Measurements from ENCODE around the gene UBA7. TPM values are rescaled to one million over a fixed set of nuclear protein-coding genes. Genes with fewer than 3 reads are reported as not detected.

Gene UBA7
- total RNA-seq, 4 donors from 2014 or later = 3.5 to 16.1 (median 5.1) TPM

GRCh38 chr3:49794926-49795905 lies 18.5 kb downstream of the UBA7 start:
- intact Hi-C loops (cut with DNase I; ENCODE audit: low total_unique reads) = no loop called here
- Histone ChIP-seq H3K4me1 (no peaks in the 10 kb centered on the region), H3K27me3 (no peaks in the 10 kb centered on the region), H3K4me3 (no peak overlapping the region), H3K27ac (no peak overlapping the region), H3K36me3 (no peaks in the 10 kb centered on the region), H3K9me3 (no peaks in the 10 kb centered on the region)
- DNase-seq = no peak
- ATAC-seq = no peak
- no peak for TF ChIP-seq POLR2A (IDR thresholded peaks at IDR 0.05)
- no peak for TF ChIP-seq CTCF (IDR thresholded peaks at IDR 0.05 in 4 of 5, conservative IDR thresholded peaks at IDR 0.05 in 1 of 5)
- in situ Hi-C loops (cut with MboI; ENCODE audit: low sequenced_read_pairs in 4 of 4) = loop anchor here in 1 of 4 donors (5.0 kb wide), 1 partner anchor 42 kb away; no protein-coding TSS in a partner anchor

GRCh38 chr3:49794431-49794830 lies 19.3 kb downstream of the UBA7 start:
- H3K27ac ChIP-seq = no peak overlapping the region
- ATAC-seq (no peak), DNase-seq (no peak)
- H3K27me3 ChIP-seq = no peaks in the 10 kb centered on the region
- no peak for TF ChIP-seq CTCF (IDR thresholded peaks at IDR 0.05 in 4 of 5, conservative IDR thresholded peaks at IDR 0.05 in 1 of 5)
- TF ChIP-seq POLR2A (IDR thresholded peaks at IDR 0.05) = no peak
- in situ Hi-C loops (cut with MboI; ENCODE audit: low sequenced_read_pairs in 4 of 4) = no loop called here
- H3K9me3 ChIP-seq = no peaks in the 10 kb centered on the region
- no peak overlapping the region for H3K4me3 ChIP-seq
- no peaks in the 10 kb centered on the region for H3K4me1 ChIP-seq
- intact Hi-C loops (cut with DNase I; ENCODE audit: low total_unique reads) = no loop called here
- H3K36me3 ChIP-seq = no peaks in the 10 kb centered on the region

GRCh38 chr3:49793486-49794085 lies 20.2 kb downstream of the UBA7 start:
- DNase-seq (no peak), ATAC-seq (no peak)
- Histone ChIP-seq H3K4me3 (no peak overlapping the region), H3K9me3 (no peaks in the 10 kb centered on the region), H3K4me1 (no peaks in the 10 kb centered on the region), H3K27ac (no peak overlapping the region), H3K27me3 (no peaks in the 10 kb centered on the region), H3K36me3 (no peaks in the 10 kb centered on the region)
- intact Hi-C loops (cut with DNase I; ENCODE audit: low total_unique reads) = no loop called here
- in situ Hi-C loops (cut with MboI; ENCODE audit: low sequenced_read_pairs in 4 of 4) = no loop called here
- no peak for TF ChIP-seq CTCF (IDR thresholded peaks at IDR 0.05 in 4 of 5, conservative IDR thresholded peaks at IDR 0.05 in 1 of 5)
- no peak for TF ChIP-seq POLR2A (IDR thresholded peaks at IDR 0.05)

- Histone ChIP-seq H3K27ac (no peak overlapping the region), H3K4me1 (no peaks in the 10 kb centered on the region), H3K9me3 (no peaks in the 10 kb centered on the region), H3K36me3 (no peaks in the 10 kb centered on the region), H3K27me3 (no peaks in the 10 kb centered on the region), H3K4me3 (no peak overlapping the region)
- no peak for ATAC-seq
- intact Hi-C loops (cut with DNase I; ENCODE audit: low total_unique reads) = no loop called here
- DNase-seq = no peak
- no peak for TF ChIP-seq CTCF (IDR thresholded peaks at IDR 0.05 in 4 of 5, conservative IDR thresholded peaks at IDR 0.05 in 1 of 5)
- in situ Hi-C loops (cut with MboI; ENCODE audit: low sequenced_read_pairs in 4 of 4) = no loop called here
Measured at GRCh38 chr3:49792371-49793150, 21.2 kb downstream of the UBA7 start.
